Measurements from ENCODE around the gene CLCNKA.
A peak's percentile ranks its signal among the peaks of the same experiment; 100 is the strongest.
"Not testable (repeated sequence)": the region's sequence is repeated elsewhere in the genome, so short reads cannot be mapped to it uniquely, and the experiment has no call there.

The CLCNKA gene

DNA sequence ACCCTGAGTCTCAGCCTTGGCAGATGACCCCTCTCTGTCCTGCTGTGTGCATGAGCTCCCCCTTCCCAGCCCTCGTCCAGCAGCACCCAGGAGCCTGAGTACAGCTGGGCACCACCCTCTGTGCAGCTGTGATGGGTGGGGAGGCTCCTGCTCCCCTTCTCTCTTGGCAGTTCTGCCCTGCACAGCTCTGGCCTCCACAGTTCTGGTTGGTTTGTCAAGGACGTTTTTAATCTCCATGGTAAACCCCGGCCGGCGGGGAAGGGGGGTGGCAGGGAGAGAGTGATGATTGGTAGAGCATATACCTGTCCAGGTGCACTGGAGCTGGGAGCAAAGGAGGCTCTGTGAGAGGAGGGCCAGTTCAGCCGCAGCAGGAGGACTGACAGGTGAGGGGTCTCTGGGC is at the start of gene CLCNKA:
CLCNKA (plus strand) TSS at position 356 of the 400 bp plus-strand sequence. CDS start 584 bp downstream, outside the sequence.
- no peaks in the 10 kb centered on the region for H3K27me3 ChIP-seq
- no peaks in the 10 kb centered on the region for H4K20me1 ChIP-seq
- H3K4me3 ChIP-seq: no peak within 1 kb of the TSS

DNA sequence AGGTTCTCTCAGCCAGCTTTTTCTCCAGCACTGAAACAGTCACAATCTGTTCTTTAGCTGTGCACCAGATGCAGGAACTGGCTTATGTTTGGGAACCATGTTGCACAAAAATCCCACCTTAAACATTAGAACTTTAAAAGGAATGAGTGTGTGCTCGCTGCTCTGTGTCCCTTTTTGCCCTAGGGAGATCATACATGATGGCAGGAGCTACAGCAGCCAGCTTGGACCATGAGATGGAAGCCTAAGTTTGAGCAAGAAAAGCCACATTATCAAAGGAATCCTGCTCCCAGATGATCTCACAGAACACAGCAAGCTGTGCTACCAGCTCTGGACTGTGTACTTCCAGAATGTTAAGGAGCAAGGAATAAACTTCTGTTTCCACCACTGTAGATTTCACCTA is 49.4 kb upstream of the CLCNKA start:
- no peak for TF ChIP-seq Cebpa-rat (IDR thresholded peaks at IDR 0.05)
- Histone ChIP-seq H3K9me3 (peaks cover 31% of the 10 kb centered on the region), H3K9ac (no peak overlapping the region), H3K27ac (no peak overlapping the region), H3K4me2 (no peak overlapping the region), H3K36me3 (peaks cover 61% of the 10 kb centered on the region), H4K20me1 (peaks cover 53% of the 10 kb centered on the region), H3K4me1 (peaks cover 45% of the 10 kb centered on the region), H3K4me3 (no peak overlapping the region), H3K27me3 (no peaks in the 10 kb centered on the region)

More for the DNA sequence above, at the start of gene CLCNKA:
- Histone ChIP-seq H3K9ac (no peak within 1 kb of the TSS), H3K9me3 (no peaks in the 10 kb centered on the region), H3K36me3 (no peaks in the 10 kb centered on the region), H3K4me2 (peak within 1 kb of the TSS; percentile 62), H3K4me1 (peaks cover 78% of the 10 kb centered on the region), H3K27ac (no peak within 1 kb of the TSS)
- TF ChIP-seq Cebpa-rat (IDR thresholded peaks at IDR 0.05): no peak

DNA sequence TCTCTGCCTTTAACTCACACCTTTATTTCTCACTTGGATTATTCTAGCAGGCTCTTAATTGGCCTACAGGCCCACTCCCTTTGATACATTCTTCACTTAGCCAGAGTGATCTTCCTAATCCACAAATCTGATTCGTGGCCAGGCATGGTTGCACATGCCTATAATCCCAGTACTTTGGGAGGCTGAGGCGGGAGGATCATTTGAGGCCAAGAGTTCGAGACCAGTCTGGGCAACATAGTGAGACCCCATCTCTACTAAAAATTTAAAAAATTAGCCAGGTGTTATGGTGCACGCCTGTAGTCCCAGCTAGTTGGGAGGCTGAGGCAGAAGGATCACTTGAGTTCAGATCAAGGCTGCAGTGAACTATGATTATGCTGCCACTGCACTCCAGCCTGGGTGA is 48.1 kb upstream of the CLCNKA start:
- Histone ChIP-seq H3K9ac (no peak overlapping the region), H3K4me2 (peak overlapping the region; percentile 95), H4K20me1 (peaks cover 41% of the 10 kb centered on the region), H3K27ac (peak overlapping the region; percentile 88; the same call in 1 of the 2 replicates), H3K36me3 (peaks cover 48% of the 10 kb centered on the region), H3K27me3 (no peaks in the 10 kb centered on the region), H3K4me3 (peak overlapping the region; percentile 79; the same call in 1 of the 2 replicates), H3K9me3 (peaks cover 39% of the 10 kb centered on the region), H3K4me1 (peaks cover 32% of the 10 kb centered on the region)
- no peak for TF ChIP-seq Cebpa-rat (IDR thresholded peaks at IDR 0.05)

- Histone ChIP-seq H3K4me1 (peaks cover 29% of the 10 kb centered on the region), H3K4me3 (peak overlapping the region; percentile 79), H3K27me3 (no peaks in the 10 kb centered on the region), H3K9me3 (peaks cover 31% of the 10 kb centered on the region), H3K9ac (peak overlapping the region; percentile 86), H3K36me3 (peaks cover 37% of the 10 kb centered on the region), H3K4me2 (peak overlapping the region; percentile 95), H3K27ac (peak overlapping the region; percentile 88), H4K20me1 (peaks cover 40% of the 10 kb centered on the region)
- no peak for TF ChIP-seq Cebpa-rat (IDR thresholded peaks at IDR 0.05)
Measured at GRCh38 chr1:15974855-15975254, 47.0 kb upstream of the CLCNKA start.

- H3K27ac ChIP-seq: peak overlapping the region; percentile 88
- H3K27me3 ChIP-seq: no peaks in the 10 kb centered on the region
- H3K9ac ChIP-seq: peak overlapping the region; percentile 86
- TF ChIP-seq Cebpa-rat (IDR thresholded peaks at IDR 0.05): no peak
- H3K4me2 ChIP-seq: peak overlapping the region; percentile 95
- H3K4me3 ChIP-seq: peak overlapping the region; percentile 79
- peaks cover 29% of the 10 kb centered on the region for H3K4me1 ChIP-seq
- peaks cover 40% of the 10 kb centered on the region for H4K20me1 ChIP-seq
- peaks cover 32% of the 10 kb centered on the region for H3K36me3 ChIP-seq
- peaks cover 27% of the 10 kb centered on the region for H3K9me3 ChIP-seq
Measured at GRCh38 chr1:15975358-15975804, 46.5 kb upstream of the CLCNKA start.

DNA sequence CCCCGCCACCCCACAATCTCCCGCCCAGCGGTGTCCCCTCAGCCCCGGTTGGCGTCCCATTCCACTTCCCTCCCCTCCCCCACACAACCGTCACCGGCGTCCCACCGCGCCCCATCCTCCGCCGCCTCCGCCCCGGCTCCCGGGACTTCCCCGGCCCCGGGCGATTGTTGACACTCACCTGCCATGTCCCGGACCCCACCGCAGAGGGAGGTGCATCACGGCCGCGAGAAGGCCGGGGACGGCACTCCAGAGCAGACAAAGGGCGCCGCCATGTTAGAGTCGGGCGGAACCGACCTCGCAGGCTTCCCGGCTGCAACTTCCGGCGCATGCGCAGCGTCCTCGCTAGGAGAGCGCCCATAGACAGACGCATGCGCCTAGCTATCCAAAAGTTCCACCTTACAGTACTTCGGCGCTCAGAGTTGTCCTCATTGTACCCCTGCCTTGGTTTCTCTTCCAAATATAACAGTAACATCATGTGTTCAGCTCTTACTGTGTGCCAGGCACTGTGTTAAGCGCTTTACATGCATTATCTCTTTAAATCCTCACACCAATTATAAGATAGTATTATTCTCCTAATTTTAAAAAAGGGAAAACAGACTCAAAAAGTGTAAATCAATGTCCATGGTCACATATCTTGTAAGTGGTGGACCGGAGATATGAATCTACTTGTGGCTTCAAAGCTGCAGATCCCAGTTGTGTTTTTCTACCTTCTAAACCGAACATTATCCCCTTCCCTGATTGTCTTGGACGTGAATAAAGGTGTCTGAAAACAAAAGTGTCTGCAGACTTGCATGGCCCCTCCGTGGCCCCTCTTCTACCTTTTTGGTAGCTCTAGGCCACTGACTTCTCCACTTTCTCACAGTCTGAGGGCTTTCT is 45.8 kb upstream of the CLCNKA start, which contains the start of gene ZBTB17:
ZBTB17 (minus strand) TSS at position 297 of the 876 bp plus-strand sequence. CDS start 27,606 bp downstream, outside the sequence.
- peak within 1 kb of the TSS; percentile 88 for H3K27ac ChIP-seq
- H3K36me3 ChIP-seq: peaks cover 25% of the 10 kb centered on the region
- H3K4me2 ChIP-seq: peak within 1 kb of the TSS; percentile 95
- peaks cover 40% of the 10 kb centered on the region for H4K20me1 ChIP-seq
- TF ChIP-seq Cebpa-rat (IDR thresholded peaks at IDR 0.05): no peak
- peaks cover 29% of the 10 kb centered on the region for H3K4me1 ChIP-seq
- peak within 1 kb of the TSS; percentile 79 for H3K4me3 ChIP-seq
- peaks cover 26% of the 10 kb centered on the region for H3K9me3 ChIP-seq
- H3K27me3 ChIP-seq: no peaks in the 10 kb centered on the region
- H3K9ac ChIP-seq: peak within 1 kb of the TSS; percentile 86

DNA sequence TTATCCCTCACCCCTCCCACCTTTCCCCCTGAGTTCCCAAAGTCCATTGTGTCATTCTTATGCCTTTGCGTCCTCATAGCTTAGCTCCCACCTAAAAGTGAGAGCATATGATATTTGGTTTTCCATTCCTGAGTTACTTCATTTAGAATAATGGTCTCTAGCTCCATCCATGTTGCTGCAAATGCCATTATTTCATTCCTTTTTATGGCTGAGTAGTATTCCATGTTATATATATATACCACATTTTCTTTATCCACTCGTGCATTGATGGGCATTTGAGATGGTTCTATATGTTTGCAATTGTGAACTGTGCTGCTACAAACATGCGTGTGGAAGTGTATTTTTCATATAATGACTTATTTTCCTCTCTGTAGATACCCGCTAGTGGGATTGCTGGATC is 43.9 kb upstream of the CLCNKA start:
- not testable (repeated sequence) for H3K27me3 ChIP-seq, H3K4me3 ChIP-seq, H3K27ac ChIP-seq, H3K4me2 ChIP-seq, H3K36me3 ChIP-seq, H3K9ac ChIP-seq
- Histone ChIP-seq H3K4me1 (peaks cover 22% of the 10 kb centered on the region), H4K20me1 (peaks cover 26% of the 10 kb centered on the region), H3K9me3 (peaks cover 30% of the 10 kb centered on the region)

- Histone ChIP-seq H3K27me3 (no peaks in the 10 kb centered on the region), H3K4me3 (no peak overlapping the region), H4K20me1 (no peaks in the 10 kb centered on the region), H3K36me3 (no peaks in the 10 kb centered on the region), H3K4me2 (no peak overlapping the region), H3K9ac (no peak overlapping the region), H3K9me3 (peaks cover 31% of the 10 kb centered on the region), H3K4me1 (no peaks in the 10 kb centered on the region), H3K27ac (no peak overlapping the region)
- TF ChIP-seq Cebpa-rat (IDR thresholded peaks at IDR 0.05): no peak
Measured at GRCh38 chr1:15981679-15982078, 40.2 kb upstream of the CLCNKA start.

DNA sequence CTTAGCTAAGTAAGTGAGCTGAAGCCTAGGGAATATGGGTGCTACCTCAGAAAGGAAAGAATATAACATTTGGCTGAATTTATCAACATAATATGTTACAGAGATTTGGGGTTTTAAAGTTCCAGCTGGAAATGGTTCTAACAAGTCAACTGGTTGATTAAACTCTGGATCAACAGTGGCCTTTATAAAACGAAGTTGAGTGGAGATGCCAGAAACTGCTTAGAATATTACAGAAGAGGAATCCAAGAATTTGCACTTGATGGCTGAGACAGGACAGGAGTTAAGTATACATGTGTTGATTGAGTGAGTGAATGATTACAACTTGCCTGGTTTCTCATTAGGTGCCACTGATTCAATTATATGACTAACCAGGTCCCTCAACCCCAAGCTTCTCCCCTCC is 38.6 kb upstream of the CLCNKA start:
- Histone ChIP-seq H4K20me1 (no peaks in the 10 kb centered on the region), H3K4me2 (no peak overlapping the region), H3K4me3 (no peak overlapping the region), H3K36me3 (no peaks in the 10 kb centered on the region), H3K9me3 (peaks cover 22% of the 10 kb centered on the region), H3K9ac (no peak overlapping the region), H3K27ac (no peak overlapping the region), H3K27me3 (no peaks in the 10 kb centered on the region), H3K4me1 (no peaks in the 10 kb centered on the region)
- TF ChIP-seq Cebpa-rat (IDR thresholded peaks at IDR 0.05): no peak

- Histone ChIP-seq H3K27ac (no peak overlapping the region), H3K4me3 (no peak overlapping the region), H3K4me1 (no peaks in the 10 kb centered on the region), H4K20me1 (no peaks in the 10 kb centered on the region), H3K9me3 (peaks cover 14% of the 10 kb centered on the region), H3K4me2 (no peak overlapping the region), H3K27me3 (no peaks in the 10 kb centered on the region), H3K36me3 (no peaks in the 10 kb centered on the region), H3K9ac (no peak overlapping the region)
- TF ChIP-seq Cebpa-rat (IDR thresholded peaks at IDR 0.05): no peak
Measured at GRCh38 chr1:15985611-15986297, 36.1 kb upstream of the CLCNKA start.

Data from BLaER1 (cell line).